MM.1S (cell line): Measurements from ENCODE around the gene DKK2.

Experiments
- DNase-seq: peaks from one replicate; pipeline ENCODE4 v3.0.0-alpha.2; 2015
- H2AFZ ChIP-seq: fragments of 300-600 bp; sonication (generic); 2 replicates; pipeline ENCODE4 v1.6.0; 2016; ENCODE audit warnings: antibody characterized with exemption, low read length
- H3F3A ChIP-seq: fragments of 300-600 bp; sonication (generic); 2 replicates; pipeline ENCODE4 v1.6.1; 2016; ENCODE audit warnings: mild to moderate bottlenecking, antibody characterized with exemption, low read length, moderate library complexity, mixed read lengths; ENCODE audit not compliant: insufficient read depth
- H3K27ac ChIP-seq: fragments of 300-600 bp; sonication (generic); 2 replicates; pipeline ENCODE4 v1.5.1; 2016; ENCODE audit warnings: mild to moderate bottlenecking, low read length
- H3K27me3 ChIP-seq: fragments of 300-600 bp; sonication (generic); replicated peaks from 2 replicates; pipeline ENCODE4 v1.6.0; 2016; ENCODE audit warnings: low read length; ENCODE audit not compliant: insufficient read depth
- H3K36me3 ChIP-seq: fragments of 300-600 bp; sonication (generic); replicated peaks from 2 replicates; pipeline ENCODE4 v1.6.1; 2016; ENCODE audit warnings: mild to moderate bottlenecking, low read length, mixed read lengths; ENCODE audit not compliant: insufficient read depth
- H3K4me1 ChIP-seq: fragments of 300-600 bp; sonication (generic); 2 replicates; pipeline ENCODE4 v1.6.1; 2016; ENCODE audit warnings: low read length, mixed read lengths
- H3K4me2 ChIP-seq: fragments of 300-600 bp; sonication (generic); 2 replicates; pipeline ENCODE4 v1.6.0; 2016; ENCODE audit warnings: low read depth, low read length
- H3K4me3 ChIP-seq: fragments of 300-600 bp; sonication (generic); 2 replicates; pipeline ENCODE4 v1.5.1; 2016; ENCODE audit warnings: low read length, mixed read lengths
- H3K79me2 ChIP-seq: fragments of 300-600 bp; sonication (generic); 2 replicates; pipeline ENCODE4 v1.6.1; 2016; ENCODE audit warnings: mixed run types, low read length, mixed read lengths
- H3K9ac ChIP-seq: fragments of 300-600 bp; sonication (generic); 2 replicates; pipeline ENCODE4 v1.6.1; 2016; ENCODE audit warnings: low read length, mixed read lengths
- H3K9me2 ChIP-seq: fragments of 300-600 bp; sonication (generic); replicated peaks from 2 replicates; pipeline ENCODE4 v1.6.1; 2016; ENCODE audit warnings: mild to moderate bottlenecking, low read length, mixed read lengths; ENCODE audit not compliant: insufficient read depth
- H3K9me3 ChIP-seq: fragments of 300-600 bp; sonication (generic); replicated peaks from 2 replicates; pipeline ENCODE4 v1.6.1; 2016; ENCODE audit warnings: mild to moderate bottlenecking, low read length, mixed read lengths; ENCODE audit not compliant: insufficient read depth
- H4K20me1 ChIP-seq: fragments of 300-600 bp; sonication (generic); 2 replicates; pipeline ENCODE4 v1.6.1; 2016; ENCODE audit warnings: mild to moderate bottlenecking, low read length, moderate library complexity, mixed read lengths; ENCODE audit not compliant: insufficient read depth
- CTCF ChIP-seq: fragments of 300-600 bp; sonication (generic); IDR thresholded peaks from 2 replicates; pipeline ENCODE4 v1.5.1; 2016; ENCODE audit warnings: antibody characterized with exemption, low read length, mixed read lengths
- EZH2 ChIP-seq: fragments of 300-600 bp; sonication (generic); optimal IDR thresholded peaks from 2 replicates; pipeline ENCODE3; 2017; ENCODE audit warnings: low read depth, mild to moderate bottlenecking, antibody characterized with exemption, low read length, mixed read lengths
- EZH2phosphoT487 ChIP-seq: fragments of 300-600 bp; sonication (generic); IDR thresholded peaks from 2 replicates; pipeline ENCODE4 v1.6.1; 2018; ENCODE audit warnings: antibody characterized with exemption, low read length

DKK2 gene

GRCh38 chr4:106979476-106979875 is 56.6 kb downstream of the DKK2 start:
- Histone ChIP-seq H3K27me3 (no peaks in the 10 kb centered on the region), H3K27ac (no peak overlapping the region), H3K4me3 (no peak overlapping the region), H3K9me2 (no peaks in the 10 kb centered on the region), H4K20me1 (no peaks in the 10 kb centered on the region), H3F3A (no peaks in the 10 kb centered on the region), H3K79me2 (no peaks in the 10 kb centered on the region), H2AFZ (no peak overlapping the region), H3K4me2 (no peak overlapping the region), H3K36me3 (no peaks in the 10 kb centered on the region), H3K4me1 (no peaks in the 10 kb centered on the region), H3K9me3 (no peaks in the 10 kb centered on the region), H3K9ac (no peak overlapping the region)
- DNase-seq: no peak
- TF ChIP-seq EZH2 (no peak), CTCF (no peak)

GRCh38 chr4:106978046-106978774 is 57.9 kb downstream of the DKK2 start:
- Histone ChIP-seq H3K4me3 (no peak overlapping the region), H3K4me2 (no peak overlapping the region), H3K9me3 (no peaks in the 10 kb centered on the region), H3K27me3 (no peaks in the 10 kb centered on the region), H3K27ac (no peak overlapping the region), H3K4me1 (no peaks in the 10 kb centered on the region), H2AFZ (no peak overlapping the region), H3K36me3 (no peaks in the 10 kb centered on the region), H3K79me2 (no peaks in the 10 kb centered on the region), H4K20me1 (no peaks in the 10 kb centered on the region), H3K9ac (no peak overlapping the region), H3K9me2 (no peaks in the 10 kb centered on the region), H3F3A (no peaks in the 10 kb centered on the region)
- DNase-seq: peak; percentile 24
- no peak for TF ChIP-seq CTCF
- TF ChIP-seq EZH2phosphoT487: no peak
- TF ChIP-seq EZH2: no peak

GRCh38 chr4:106971636-106972035 is 64.5 kb downstream of the DKK2 start:
- TF ChIP-seq EZH2phosphoT487 (no peak), EZH2 (no peak), CTCF (no peak)
- no peaks in the 10 kb centered on the region for H3K27me3 ChIP-seq
- no peak overlapping the region for H3K9ac ChIP-seq
- no peaks in the 10 kb centered on the region for H3K36me3 ChIP-seq
- H2AFZ ChIP-seq: no peak overlapping the region
- DNase-seq: no peak
- no peaks in the 10 kb centered on the region for H3F3A ChIP-seq
- H3K27ac ChIP-seq: no peak overlapping the region
- H3K79me2 ChIP-seq: no peaks in the 10 kb centered on the region
- H4K20me1 ChIP-seq: no peaks in the 10 kb centered on the region
- no peak overlapping the region for H3K4me2 ChIP-seq
- H3K9me2 ChIP-seq: no peaks in the 10 kb centered on the region
- no peaks in the 10 kb centered on the region for H3K4me1 ChIP-seq
- H3K9me3 ChIP-seq: no peaks in the 10 kb centered on the region
- H3K4me3 ChIP-seq: no peak overlapping the region
